Measurements from ENCODE around the gene FAM89A.

DNA sequence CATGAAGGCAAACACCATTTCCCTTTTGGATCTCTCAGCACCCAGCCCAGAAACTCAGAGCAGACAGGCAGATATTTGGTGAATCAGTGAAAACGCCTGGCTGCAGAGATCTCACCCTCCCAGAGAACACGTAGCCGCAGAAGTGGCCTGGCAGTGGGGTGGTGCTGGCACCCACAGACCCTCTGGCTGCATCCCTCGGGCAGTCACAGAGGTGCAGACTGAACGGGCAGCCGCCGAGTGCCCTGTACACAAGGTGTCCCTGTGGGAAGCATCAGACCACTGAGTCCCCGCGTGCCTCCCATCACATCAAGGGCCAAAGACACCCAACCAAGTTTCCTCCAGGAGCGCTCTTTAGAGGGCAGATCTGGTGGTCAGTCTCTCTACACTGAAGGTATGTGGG is 12.1 kb downstream of the FAM89A start:
- TF ChIP-seq EHMT2 (IDR thresholded peaks at IDR 0.05), result no peak
- TF ChIP-seq ZNF146 (CRISPR knock-in tag; IDR thresholded peaks at IDR 0.05; ENCODE audit: unreplicated experiment), result no peak

All from K562 (cell line).